Liver (tissue), 3 donors: Measurements from ENCODE around the gene INPP5A.

ENCODE experiments used
- CTCF ChIP-seq: fragments of 150-350 bp; IDR thresholded peaks from 2 replicates; pipeline ENCODE4 v1.5.1; 2017; ENCODE audit warnings: improper control_type of control experiment, low read depth, low read length; ENCODE audit not compliant: missing input control
- EGR1 ChIP-seq, 2 donors: IDR thresholded peaks; 2 replicates each; pipeline ENCODE4 v1.6.1; 2016 to 2018; ENCODE audit warnings: antibody characterized with exemption in 2 of 2, low read depth in 2 of 2
- FOXA2 ChIP-seq: IDR thresholded peaks from 2 replicates; pipeline ENCODE4 v1.6.1; 2016; ENCODE audit warnings: antibody characterized with exemption
- HNF4G ChIP-seq: IDR thresholded peaks from 2 replicates; pipeline ENCODE4 v1.6.1; 2016; ENCODE audit warnings: antibody characterized with exemption
- JUND ChIP-seq, 2 donors: IDR thresholded peaks; 2 replicates each; pipeline ENCODE4 v1.6.1; 2016; ENCODE audit warnings: antibody characterized with exemption in 2 of 2
- REST ChIP-seq: IDR thresholded peaks from 2 replicates; pipeline ENCODE4 v1.6.1; 2016; ENCODE audit warnings: antibody characterized with exemption, mild to moderate bottlenecking
- SP1 ChIP-seq: IDR thresholded peaks from 2 replicates; pipeline ENCODE4 v1.6.1; 2018; ENCODE audit warnings: antibody characterized with exemption, mild to moderate bottlenecking
- TAF1 ChIP-seq: conservative IDR thresholded peaks from 2 replicates; pipeline ENCODE4 v1.6.1; 2016; ENCODE audit warnings: antibody characterized with exemption, mild to moderate bottlenecking
- YY1 ChIP-seq: IDR thresholded peaks from 2 replicates; pipeline ENCODE4 v1.6.1; 2016; ENCODE audit warnings: antibody characterized with exemption, mild to moderate bottlenecking
- TF ChIP-seq, protein P1 (sequence below): IDR thresholded peaks from 2 replicates; pipeline ENCODE4 v1.6.1; 2016; ENCODE audit warnings: antibody characterized with exemption
- TF ChIP-seq, protein P2 (sequence below): IDR thresholded peaks from 2 replicates; pipeline ENCODE4 v1.6.1; 2016; ENCODE audit warnings: antibody characterized with exemption
- donor health status: healthy.
- donor health status: healthy.

DNA sequence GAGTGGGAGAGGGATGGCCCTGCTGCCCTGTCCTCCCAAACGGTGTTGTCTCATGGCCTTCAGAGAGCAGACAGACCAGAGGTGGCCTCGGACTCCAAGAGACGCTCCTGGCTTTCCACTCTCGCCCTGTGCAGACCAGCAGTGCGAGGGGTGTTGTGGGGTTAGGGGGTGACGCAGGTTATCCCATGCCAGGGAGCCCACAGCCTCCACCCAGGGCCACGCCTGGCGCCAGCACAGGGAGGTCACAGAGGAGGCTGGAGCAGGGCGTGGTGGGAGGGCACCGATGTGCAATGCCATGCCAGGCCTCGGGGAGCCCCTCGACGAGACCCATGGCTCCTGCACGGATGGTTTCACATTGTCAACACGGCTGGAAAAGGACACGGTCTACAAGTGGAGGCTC lies 52.1 kb downstream of the INPP5A start:
- TF ChIP-seq CTCF (no peak), REST (no peak), HNF4G (no peak), FOXA2 (no peak), EGR1 (IDR thresholded peaks at IDR 0.05; ENCODE audit: low read depth in 2 of 2) (no peak), YY1 (no peak), JUND (IDR thresholded peaks at IDR 0.05) (no peak), TAF1 (no peak), SP1 (no peak)
- TF ChIP-seq, protein P1, sequence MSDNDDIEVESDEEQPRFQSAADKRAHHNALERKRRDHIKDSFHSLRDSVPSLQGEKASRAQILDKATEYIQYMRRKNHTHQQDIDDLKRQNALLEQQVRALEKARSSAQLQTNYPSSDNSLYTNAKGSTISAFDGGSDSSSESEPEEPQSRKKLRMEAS = no peak
- TF ChIP-seq, protein P2, sequence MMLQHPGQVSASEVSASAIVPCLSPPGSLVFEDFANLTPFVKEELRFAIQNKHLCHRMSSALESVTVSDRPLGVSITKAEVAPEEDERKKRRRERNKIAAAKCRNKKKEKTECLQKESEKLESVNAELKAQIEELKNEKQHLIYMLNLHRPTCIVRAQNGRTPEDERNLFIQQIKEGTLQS = no peak
